Measurements from ENCODE around the gene FARS2. TPM values are rescaled to one million over a fixed set of nuclear protein-coding genes. Genes with fewer than 3 reads are reported as not detected.

Gene FARS2
- total RNA-seq, 1 experiment from 2014 or later = 15.0 TPM

DNA sequence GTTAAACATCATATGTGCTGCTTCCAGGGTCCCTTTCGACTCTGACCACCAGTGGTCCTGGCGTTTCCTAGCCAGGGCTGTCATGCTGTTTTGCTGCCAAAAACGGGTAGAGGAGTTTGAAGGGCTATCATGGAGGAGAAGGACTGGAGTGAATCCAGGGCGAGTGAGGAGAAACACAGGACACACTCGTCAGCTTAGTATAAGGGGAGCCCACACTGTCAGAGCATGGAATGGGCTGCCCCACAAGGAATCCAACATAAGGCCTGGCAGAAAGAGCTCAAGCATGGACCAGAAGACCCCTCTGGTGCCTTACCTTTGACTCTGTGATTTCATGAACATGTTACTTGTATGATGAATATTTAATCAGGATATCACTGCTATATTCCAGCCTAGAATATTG lies 498.3 kb downstream of the FARS2 start:
- TF ChIP-seq, protein P1, sequence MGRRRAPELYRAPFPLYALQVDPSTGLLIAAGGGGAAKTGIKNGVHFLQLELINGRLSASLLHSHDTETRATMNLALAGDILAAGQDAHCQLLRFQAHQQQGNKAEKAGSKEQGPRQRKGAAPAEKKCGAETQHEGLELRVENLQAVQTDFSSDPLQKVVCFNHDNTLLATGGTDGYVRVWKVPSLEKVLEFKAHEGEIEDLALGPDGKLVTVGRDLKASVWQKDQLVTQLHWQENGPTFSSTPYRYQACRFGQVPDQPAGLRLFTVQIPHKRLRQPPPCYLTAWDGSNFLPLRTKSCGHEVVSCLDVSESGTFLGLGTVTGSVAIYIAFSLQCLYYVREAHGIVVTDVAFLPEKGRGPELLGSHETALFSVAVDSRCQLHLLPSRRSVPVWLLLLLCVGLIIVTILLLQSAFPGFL (CRISPR knock-in tag; IDR thresholded peaks at IDR 0.05; ENCODE audit: borderline replicate concordance) = no peak
- no peak for TF ChIP-seq SOX15 (CRISPR knock-in tag; IDR thresholded peaks at IDR 0.05)
- no peak for TF ChIP-seq JUN (CRISPR knock-in tag; IDR thresholded peaks at IDR 0.05)
- no peak for TF ChIP-seq HMGA2 (CRISPR knock-in tag; IDR thresholded peaks at IDR 0.05)
- TF ChIP-seq, protein P2, sequence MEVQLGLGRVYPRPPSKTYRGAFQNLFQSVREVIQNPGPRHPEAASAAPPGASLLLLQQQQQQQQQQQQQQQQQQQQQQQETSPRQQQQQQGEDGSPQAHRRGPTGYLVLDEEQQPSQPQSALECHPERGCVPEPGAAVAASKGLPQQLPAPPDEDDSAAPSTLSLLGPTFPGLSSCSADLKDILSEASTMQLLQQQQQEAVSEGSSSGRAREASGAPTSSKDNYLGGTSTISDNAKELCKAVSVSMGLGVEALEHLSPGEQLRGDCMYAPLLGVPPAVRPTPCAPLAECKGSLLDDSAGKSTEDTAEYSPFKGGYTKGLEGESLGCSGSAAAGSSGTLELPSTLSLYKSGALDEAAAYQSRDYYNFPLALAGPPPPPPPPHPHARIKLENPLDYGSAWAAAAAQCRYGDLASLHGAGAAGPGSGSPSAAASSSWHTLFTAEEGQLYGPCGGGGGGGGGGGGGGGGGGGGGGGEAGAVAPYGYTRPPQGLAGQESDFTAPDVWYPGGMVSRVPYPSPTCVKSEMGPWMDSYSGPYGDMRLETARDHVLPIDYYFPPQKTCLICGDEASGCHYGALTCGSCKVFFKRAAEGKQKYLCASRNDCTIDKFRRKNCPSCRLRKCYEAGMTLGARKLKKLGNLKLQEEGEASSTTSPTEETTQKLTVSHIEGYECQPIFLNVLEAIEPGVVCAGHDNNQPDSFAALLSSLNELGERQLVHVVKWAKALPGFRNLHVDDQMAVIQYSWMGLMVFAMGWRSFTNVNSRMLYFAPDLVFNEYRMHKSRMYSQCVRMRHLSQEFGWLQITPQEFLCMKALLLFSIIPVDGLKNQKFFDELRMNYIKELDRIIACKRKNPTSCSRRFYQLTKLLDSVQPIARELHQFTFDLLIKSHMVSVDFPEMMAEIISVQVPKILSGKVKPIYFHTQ (CRISPR knock-in tag; IDR thresholded peaks at IDR 0.05) = no peak
- no peak for TF ChIP-seq ZNF423 (CRISPR knock-in tag; IDR thresholded peaks at IDR 0.05)
- no peak for TF ChIP-seq ZBTB21 (CRISPR knock-in tag; IDR thresholded peaks at IDR 0.05; ENCODE audit: borderline replicate concordance)
- no peak for TF ChIP-seq CREM (CRISPR knock-in tag; IDR thresholded peaks at IDR 0.05)
- TF ChIP-seq CREB1 (CRISPR knock-in tag; IDR thresholded peaks at IDR 0.05) = no peak

GRCh38 chr6:5761370-5761769 lies 500.1 kb downstream of the FARS2 start:
- DNase-seq (ENCODE audit: low spot score) (no peak), ATAC-seq (no peak)
- Mint-ChIP-seq H3K4me3 (no peak overlapping the region), H3K27ac (no peak overlapping the region), H3K4me1 (peaks cover 5% of the 10 kb centered on the region), H3K9me3 (peaks cover 2% of the 10 kb centered on the region), H3K36me3 (peaks cover 2% of the 10 kb centered on the region), H3K27me3 (ENCODE audit: low read depth) (no peaks in the 10 kb centered on the region)
- ChIA-PET POLR2A (no interaction called here), CTCF (no interaction called here)
- no peak for TF ChIP-seq ATF1 (CRISPR knock-in tag; IDR thresholded peaks at IDR 0.05)
- TF ChIP-seq ZBTB43 (CRISPR knock-in tag; IDR thresholded peaks at IDR 0.05) = no peak
- no peak for TF ChIP-seq TEAD1 (CRISPR knock-in tag; IDR thresholded peaks at IDR 0.05)
- no peak for TF ChIP-seq NR1H2 (CRISPR knock-in tag; IDR thresholded peaks at IDR 0.05)
- TF ChIP-seq FOXK1 (CRISPR knock-in tag; IDR thresholded peaks at IDR 0.05) = no peak
- TF ChIP-seq ATF3 (CRISPR knock-in tag; conservative IDR thresholded peaks at IDR 0.05) = no peak
- TF ChIP-seq NFE2L1 (CRISPR knock-in tag; IDR thresholded peaks at IDR 0.05) = no peak
- no peak for TF ChIP-seq CDX4 (CRISPR knock-in tag; IDR thresholded peaks at IDR 0.05; ENCODE audit: borderline replicate concordance)
- TF ChIP-seq SOX15 (CRISPR knock-in tag; IDR thresholded peaks at IDR 0.05) = no peak
- TF ChIP-seq, protein P3, sequence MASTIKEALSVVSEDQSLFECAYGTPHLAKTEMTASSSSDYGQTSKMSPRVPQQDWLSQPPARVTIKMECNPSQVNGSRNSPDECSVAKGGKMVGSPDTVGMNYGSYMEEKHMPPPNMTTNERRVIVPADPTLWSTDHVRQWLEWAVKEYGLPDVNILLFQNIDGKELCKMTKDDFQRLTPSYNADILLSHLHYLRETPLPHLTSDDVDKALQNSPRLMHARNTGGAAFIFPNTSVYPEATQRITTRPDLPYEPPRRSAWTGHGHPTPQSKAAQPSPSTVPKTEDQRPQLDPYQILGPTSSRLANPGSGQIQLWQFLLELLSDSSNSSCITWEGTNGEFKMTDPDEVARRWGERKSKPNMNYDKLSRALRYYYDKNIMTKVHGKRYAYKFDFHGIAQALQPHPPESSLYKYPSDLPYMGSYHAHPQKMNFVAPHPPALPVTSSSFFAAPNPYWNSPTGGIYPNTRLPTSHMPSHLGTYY (CRISPR knock-in tag; IDR thresholded peaks at IDR 0.05) = no peak
- no peak for TF ChIP-seq CREM (CRISPR knock-in tag; IDR thresholded peaks at IDR 0.05)
- TF ChIP-seq ZNF219 (CRISPR knock-in tag; IDR thresholded peaks at IDR 0.05; ENCODE audit: borderline replicate concordance) = no peak
- no peak for TF ChIP-seq ZSCAN18 (CRISPR knock-in tag; IDR thresholded peaks at IDR 0.05)
- TF ChIP-seq, protein P4, sequence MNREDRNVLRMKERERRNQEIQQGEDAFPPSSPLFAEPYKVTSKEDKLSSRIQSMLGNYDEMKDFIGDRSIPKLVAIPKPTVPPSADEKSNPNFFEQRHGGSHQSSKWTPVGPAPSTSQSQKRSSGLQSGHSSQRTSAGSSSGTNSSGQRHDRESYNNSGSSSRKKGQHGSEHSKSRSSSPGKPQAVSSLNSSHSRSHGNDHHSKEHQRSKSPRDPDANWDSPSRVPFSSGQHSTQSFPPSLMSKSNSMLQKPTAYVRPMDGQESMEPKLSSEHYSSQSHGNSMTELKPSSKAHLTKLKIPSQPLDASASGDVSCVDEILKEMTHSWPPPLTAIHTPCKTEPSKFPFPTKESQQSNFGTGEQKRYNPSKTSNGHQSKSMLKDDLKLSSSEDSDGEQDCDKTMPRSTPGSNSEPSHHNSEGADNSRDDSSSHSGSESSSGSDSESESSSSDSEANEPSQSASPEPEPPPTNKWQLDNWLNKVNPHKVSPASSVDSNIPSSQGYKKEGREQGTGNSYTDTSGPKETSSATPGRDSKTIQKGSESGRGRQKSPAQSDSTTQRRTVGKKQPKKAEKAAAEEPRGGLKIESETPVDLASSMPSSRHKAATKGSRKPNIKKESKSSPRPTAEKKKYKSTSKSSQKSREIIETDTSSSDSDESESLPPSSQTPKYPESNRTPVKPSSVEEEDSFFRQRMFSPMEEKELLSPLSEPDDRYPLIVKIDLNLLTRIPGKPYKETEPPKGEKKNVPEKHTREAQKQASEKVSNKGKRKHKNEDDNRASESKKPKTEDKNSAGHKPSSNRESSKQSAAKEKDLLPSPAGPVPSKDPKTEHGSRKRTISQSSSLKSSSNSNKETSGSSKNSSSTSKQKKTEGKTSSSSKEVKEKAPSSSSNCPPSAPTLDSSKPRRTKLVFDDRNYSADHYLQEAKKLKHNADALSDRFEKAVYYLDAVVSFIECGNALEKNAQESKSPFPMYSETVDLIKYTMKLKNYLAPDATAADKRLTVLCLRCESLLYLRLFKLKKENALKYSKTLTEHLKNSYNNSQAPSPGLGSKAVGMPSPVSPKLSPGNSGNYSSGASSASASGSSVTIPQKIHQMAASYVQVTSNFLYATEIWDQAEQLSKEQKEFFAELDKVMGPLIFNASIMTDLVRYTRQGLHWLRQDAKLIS (CRISPR knock-in tag; IDR thresholded peaks at IDR 0.05; ENCODE audit: borderline replicate concordance) = no peak

More for the DNA sequence above, 498.3 kb downstream of the FARS2 start:
- Mint-ChIP-seq H3K27me3 (ENCODE audit: low read depth) (no peaks in the 10 kb centered on the region; the same call in 1 of the 2 replicates), H3K36me3 (peaks cover 19% of the 10 kb centered on the region), H3K4me1 (0 out of 2 replicates have a peak, but pooled peaks cover 2% of the 10 kb centered on the region), H3K27ac (no peak overlapping the region), H3K4me3 (no peak overlapping the region), H3K9me3 (peaks cover 19% of the 10 kb centered on the region)
- CTCF ChIA-PET = no interaction called here
- DNase-seq (ENCODE audit: low spot score) (no peak), ATAC-seq (no peak)
- POLR2A ChIA-PET = no interaction called here

Measured in WTC11 (cell line).